GM21723 (cell line): ENCODE data around the gene RERE.
A peak's percentile ranks its signal among the peaks of the same experiment; 100 is the strongest.
"Not testable (repeated sequence)": the region's sequence is repeated elsewhere in the genome, so short reads cannot be mapped to it uniquely, and the experiment has no call there.

Experiments used
- ATAC-seq: cut with Tn5 transposase; IDR thresholded peaks from one replicate; pipeline ENCODE4 v1.9.1; 2021; ENCODE audit warnings: mild to moderate bottlenecking, moderate library complexity; ENCODE audit not compliant: unreplicated experiment

RERE gene

GRCh38 chr1:8646996-8647395 lies 170.4 kb downstream of the RERE start:
- ATAC-seq: no peak

GRCh38 chr1:8646189-8646588 lies 171.3 kb downstream of the RERE start:
- ATAC-seq: no peak

GRCh38 chr1:8643542-8644536 lies 173.6 kb downstream of the RERE start:
- peak; percentile 83 for ATAC-seq

GRCh38 chr1:8642114-8642513 lies 175.3 kb downstream of the RERE start:
- ATAC-seq: no peak

- ATAC-seq: no peak
Observed at GRCh38 chr1:8641377-8641997, 176.0 kb downstream of the RERE start.

- no peak for ATAC-seq
Observed at GRCh38 chr1:8640950-8641349, 176.5 kb downstream of the RERE start.

GRCh38 chr1:8639148-8639547 lies 178.3 kb downstream of the RERE start:
- no peak for ATAC-seq

- ATAC-seq: no peak
Observed at GRCh38 chr1:8633741-8634501, 183.5 kb downstream of the RERE start.

- ATAC-seq: no peak
Observed at GRCh38 chr1:8632102-8632501, 185.3 kb downstream of the RERE start.

- ATAC-seq: no peak
Observed at GRCh38 chr1:8631163-8631562, 186.3 kb downstream of the RERE start.

- peak; percentile 81 for ATAC-seq
Observed at GRCh38 chr1:8629241-8630091, 188.0 kb downstream of the RERE start.

GRCh38 chr1:8628606-8629005 lies 188.8 kb downstream of the RERE start:
- no peak for ATAC-seq

- ATAC-seq: no peak
Observed at GRCh38 chr1:8627728-8628127, 189.7 kb downstream of the RERE start.

GRCh38 chr1:8625981-8626898 lies 191.2 kb downstream of the RERE start:
- no peak for ATAC-seq

GRCh38 chr1:8625491-8625890 lies 191.9 kb downstream of the RERE start:
- ATAC-seq: no peak

GRCh38 chr1:8623651-8624192 lies 193.7 kb downstream of the RERE start:
- ATAC-seq: not testable (repeated sequence)

- ATAC-seq: not testable (repeated sequence)
Observed at GRCh38 chr1:8621785-8622348, 195.6 kb downstream of the RERE start.

GRCh38 chr1:8621034-8621582 lies 196.3 kb downstream of the RERE start:
- not testable (repeated sequence) for ATAC-seq
